HG02642 (cell line): Measurements from ENCODE around the gene SHB.

Experiments used
- ATAC-seq: cut with Tn5 transposase; IDR thresholded peaks from one replicate; pipeline ENCODE4 v1.9.1; 2021; ENCODE audit warnings: mild to moderate bottlenecking; ENCODE audit not compliant: unreplicated experiment, poor library complexity

Gene SHB

GRCh38 chr9:37942621-37943344 is 126.2 kb downstream of the SHB start:
- no peak for ATAC-seq

GRCh38 chr9:37941253-37941652 is 127.8 kb downstream of the SHB start:
- ATAC-seq = no peak

- ATAC-seq = no peak
Observed at GRCh38 chr9:37939575-37940095, 129.4 kb downstream of the SHB start.

- ATAC-seq = no peak
Observed at GRCh38 chr9:37938121-37938891, 130.7 kb downstream of the SHB start.

- ATAC-seq = no peak
Observed at GRCh38 chr9:37937366-37937765, 131.7 kb downstream of the SHB start.

GRCh38 chr9:37936965-37937364 is 132.1 kb downstream of the SHB start:
- no peak for ATAC-seq

GRCh38 chr9:37936376-37936775 is 132.7 kb downstream of the SHB start:
- ATAC-seq = no peak

- ATAC-seq = no peak
Observed at GRCh38 chr9:37935096-37935495, 133.9 kb downstream of the SHB start.

GRCh38 chr9:37931592-37931991 is 137.4 kb downstream of the SHB start:
- no peak for ATAC-seq

- ATAC-seq = no peak
Observed at GRCh38 chr9:37929441-37929895, 139.6 kb downstream of the SHB start.

GRCh38 chr9:37928552-37929430 is 140.2 kb downstream of the SHB start:
- ATAC-seq = no peak

GRCh38 chr9:37927601-37928551 is 141.2 kb downstream of the SHB start:
- ATAC-seq = no peak

- ATAC-seq = no peak
Observed at GRCh38 chr9:37927132-37927531, 141.9 kb downstream of the SHB start.

- ATAC-seq = no peak
Observed at GRCh38 chr9:37926737-37927118, 142.3 kb downstream of the SHB start.

- ATAC-seq = no peak
Observed at GRCh38 chr9:37925786-37926736, 143.0 kb downstream of the SHB start.

GRCh38 chr9:37925006-37925405 is 144.0 kb downstream of the SHB start:
- ATAC-seq = no peak

GRCh38 chr9:37924538-37924937 is 144.5 kb downstream of the SHB start:
- ATAC-seq = no peak

- ATAC-seq = no peak
Observed at GRCh38 chr9:37923796-37924427, 145.1 kb downstream of the SHB start.
